Measurements from ENCODE around the gene GPR176. TPM values are rescaled to one million over a fixed set of nuclear protein-coding genes. Genes with fewer than 3 reads are reported as not detected.
"Not testable (repeated sequence)": the region's sequence is repeated elsewhere in the genome, so short reads cannot be mapped to it uniquely, and the experiment has no call there.

Gene GPR176
- total RNA-seq, 2 experiments from 2014 or later: 0.09 to 0.14 TPM

GRCh38 chr15:39828374-39828931 is 91.6 kb downstream of the GPR176 start:
- ATAC-seq (ENCODE audit: low read depth) (no peak), DNase-seq (no peak)
- Mint-ChIP-seq H3K4me1 (no peaks in the 10 kb centered on the region), H3K9me3 (no peaks in the 10 kb centered on the region), H3K36me3 (no peaks in the 10 kb centered on the region), H3K27ac (no peak overlapping the region), H3K27me3 (peaks cover 29% of the 10 kb centered on the region), H3K4me3 (no peak overlapping the region)
- POLR2A ChIA-PET: no interaction called here

DNA sequence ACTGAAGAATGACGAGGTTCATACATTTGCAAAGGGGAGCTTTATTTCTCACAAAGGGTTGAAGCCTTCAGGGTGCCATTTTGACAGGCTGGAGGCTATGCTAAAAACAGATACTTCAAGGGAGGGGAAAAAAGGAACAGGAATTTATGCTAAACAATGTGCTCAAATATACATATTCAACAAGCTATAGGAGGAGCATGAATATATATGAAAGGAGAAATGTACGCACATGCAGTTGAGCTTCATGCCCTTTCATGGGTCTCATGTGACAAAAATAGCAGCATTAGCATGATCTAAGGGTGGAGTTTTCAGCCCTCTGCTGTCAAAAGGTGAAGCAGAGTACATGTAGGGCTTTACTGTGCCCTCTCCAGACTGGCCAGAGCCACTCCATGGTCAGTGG is 93.1 kb downstream of the GPR176 start:
- DNase-seq: no peak
- Mint-ChIP-seq H3K27me3 (peaks cover 27% of the 10 kb centered on the region), H3K4me3 (no peak overlapping the region), H3K9me3 (no peaks in the 10 kb centered on the region), H3K27ac (no peak overlapping the region), H3K4me1 (no peaks in the 10 kb centered on the region), H3K36me3 (no peaks in the 10 kb centered on the region)
- no peak for ATAC-seq (ENCODE audit: low read depth)
- POLR2A ChIA-PET: no interaction called here

DNA sequence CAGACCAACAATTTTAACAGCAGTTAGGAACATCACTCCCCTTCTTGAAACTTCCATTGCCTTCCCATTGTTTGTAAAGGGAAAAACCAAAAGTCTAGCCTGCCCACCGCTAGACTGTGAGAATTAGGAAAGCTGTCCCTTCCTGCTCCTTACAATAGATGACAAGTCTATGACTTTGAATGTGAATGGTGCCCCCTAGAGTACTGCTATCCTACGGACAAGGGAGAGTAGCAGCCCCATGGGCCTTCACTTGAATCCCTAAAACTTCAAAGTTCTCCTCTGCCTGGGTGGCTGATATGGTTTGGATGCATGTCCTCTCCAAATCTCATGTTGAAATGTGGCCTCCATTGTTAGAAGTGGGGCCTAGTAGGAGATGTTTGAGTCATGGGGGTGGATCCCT is 96.4 kb downstream of the GPR176 start:
- no peaks in the 10 kb centered on the region for H3K36me3 Mint-ChIP-seq
- H3K27me3 Mint-ChIP-seq: peaks cover 19% of the 10 kb centered on the region

GRCh38 chr15:39820050-39820602 is 99.9 kb downstream of the GPR176 start:
- DNase-seq (no peak), ATAC-seq (ENCODE audit: low read depth) (no peak)
- Mint-ChIP-seq H3K27me3 (peaks cover 18% of the 10 kb centered on the region), H3K27ac (no peak overlapping the region), H3K4me3 (no peak overlapping the region), H3K4me1 (no peaks in the 10 kb centered on the region), H3K9me3 (no peaks in the 10 kb centered on the region), H3K36me3 (no peaks in the 10 kb centered on the region)
- POLR2A ChIA-PET: no interaction called here

More for the DNA sequence above, 96.4 kb downstream of the GPR176 start:
- no peak overlapping the region for H3K27ac Mint-ChIP-seq
- H3K4me1 Mint-ChIP-seq: no peaks in the 10 kb centered on the region
- POLR2A ChIA-PET: no interaction called here
- ATAC-seq (ENCODE audit: low read depth): no peak
- no peaks in the 10 kb centered on the region for H3K9me3 Mint-ChIP-seq
- H3K4me3 Mint-ChIP-seq: no peak overlapping the region
- no peak for DNase-seq

DNA sequence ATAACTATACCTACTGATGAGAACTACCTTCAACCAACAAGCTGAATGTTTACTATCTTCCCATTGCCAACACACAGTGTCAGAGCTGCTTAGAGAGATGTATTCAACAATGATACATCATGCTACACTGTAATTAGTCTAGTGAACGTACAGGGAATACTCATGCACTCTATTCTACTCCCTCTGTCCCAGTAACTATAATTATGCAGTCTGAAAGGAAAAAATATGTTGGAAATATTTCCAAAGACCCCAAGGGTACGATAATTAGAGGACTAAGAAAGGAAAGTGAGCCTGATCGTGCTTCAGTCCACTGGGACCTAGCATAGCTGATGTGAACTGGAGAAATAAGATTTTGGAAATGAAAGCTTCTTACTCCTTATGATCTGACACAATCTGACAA is 100.5 kb downstream of the GPR176 start:
- H3K27me3 Mint-ChIP-seq: peaks cover 18% of the 10 kb centered on the region
- no peaks in the 10 kb centered on the region for H3K9me3 Mint-ChIP-seq
- no peak for DNase-seq
- H3K36me3 Mint-ChIP-seq: no peaks in the 10 kb centered on the region
- H3K27ac Mint-ChIP-seq: no peak overlapping the region
- H3K4me1 Mint-ChIP-seq: no peaks in the 10 kb centered on the region
- no peak for ATAC-seq (ENCODE audit: low read depth)
- POLR2A ChIA-PET: no interaction called here
- H3K4me3 Mint-ChIP-seq: no peak overlapping the region

DNA sequence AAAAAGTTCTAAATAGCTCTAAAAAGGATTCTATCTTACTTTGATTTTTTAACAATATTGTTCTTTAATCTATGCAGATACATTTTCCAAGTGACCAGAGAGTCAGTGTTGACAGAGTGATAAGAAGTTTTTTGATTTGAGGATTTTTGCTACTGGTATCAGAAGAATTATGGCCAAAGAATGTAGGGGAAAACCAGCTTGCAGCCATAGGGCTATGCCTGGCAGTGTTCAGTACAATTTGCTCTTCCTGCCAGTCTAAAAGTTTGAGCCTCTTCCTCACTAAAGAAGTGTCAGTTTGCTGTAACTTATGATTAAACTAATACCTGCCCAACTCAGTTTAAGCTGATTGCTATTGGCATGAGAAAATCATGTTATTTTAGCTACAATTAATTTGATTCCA is 102.2 kb downstream of the GPR176 start:
- ATAC-seq (ENCODE audit: low read depth): no peak
- Mint-ChIP-seq H3K36me3 (no peaks in the 10 kb centered on the region), H3K4me3 (no peak overlapping the region), H3K27ac (no peak overlapping the region), H3K9me3 (no peaks in the 10 kb centered on the region), H3K4me1 (no peaks in the 10 kb centered on the region), H3K27me3 (peaks cover 15% of the 10 kb centered on the region)
- no peak for DNase-seq
- POLR2A ChIA-PET: interaction anchor here (0.6 kb wide), 1 partner anchor 12 kb away, joined by 3 read pairs; no protein-coding TSS in a partner anchor

- no peak for ATAC-seq (ENCODE audit: low read depth)
- H3K36me3 Mint-ChIP-seq: no peaks in the 10 kb centered on the region
- POLR2A ChIA-PET: no interaction called here
- no peak overlapping the region for H3K27ac Mint-ChIP-seq
- no peak for DNase-seq
- no peaks in the 10 kb centered on the region for H3K9me3 Mint-ChIP-seq
- no peak overlapping the region for H3K4me3 Mint-ChIP-seq
- no peaks in the 10 kb centered on the region for H3K4me1 Mint-ChIP-seq
- peaks cover 21% of the 10 kb centered on the region for H3K27me3 Mint-ChIP-seq
These were observed 105.6 kb downstream of the GPR176 start for GRCh38 chr15:39814489-39814888.

GRCh38 chr15:39812651-39813050 is 107.4 kb downstream of the GPR176 start:
- not testable (repeated sequence) for H3K27ac Mint-ChIP-seq, H3K4me1 Mint-ChIP-seq

DNA sequence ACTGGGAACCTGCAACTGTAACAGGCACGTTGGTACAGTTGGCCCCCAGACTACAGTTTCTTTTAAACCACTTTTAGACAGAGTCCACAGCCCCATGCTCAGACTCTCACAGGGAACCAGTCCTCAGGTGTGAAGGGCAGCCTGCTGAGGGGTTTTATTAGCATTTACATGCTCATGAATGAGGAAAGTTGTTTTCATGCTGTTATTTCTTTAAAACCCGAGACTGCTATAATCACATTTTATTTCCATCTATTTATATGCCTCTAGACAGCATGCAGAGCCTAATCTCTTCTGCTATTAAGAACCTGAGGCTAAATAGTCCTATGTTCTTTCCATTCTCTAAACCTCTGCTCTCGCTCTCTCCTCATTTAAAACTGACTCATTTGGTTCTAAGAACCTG is 111.2 kb downstream of the GPR176 start:
- no peak overlapping the region for H3K4me3 Mint-ChIP-seq
- H3K27me3 Mint-ChIP-seq: peaks cover 28% of the 10 kb centered on the region
- no peak for ATAC-seq (ENCODE audit: low read depth)
- POLR2A ChIA-PET: no interaction called here
- H3K36me3 Mint-ChIP-seq: no peaks in the 10 kb centered on the region
- no peaks in the 10 kb centered on the region for H3K4me1 Mint-ChIP-seq
- DNase-seq: no peak
- no peak overlapping the region for H3K27ac Mint-ChIP-seq
- no peaks in the 10 kb centered on the region for H3K9me3 Mint-ChIP-seq

More at GRCh38 chr15:39812651-39813050, 107.4 kb downstream of the GPR176 start:
- H3K27me3 Mint-ChIP-seq: peaks cover 20% of the 10 kb centered on the region
- H3K4me3 Mint-ChIP-seq; ATAC-seq (ENCODE audit: low read depth); POLR2A ChIA-PET; H3K36me3 Mint-ChIP-seq; DNase-seq; H3K9me3 Mint-ChIP-seq: not testable (repeated sequence)

DNA sequence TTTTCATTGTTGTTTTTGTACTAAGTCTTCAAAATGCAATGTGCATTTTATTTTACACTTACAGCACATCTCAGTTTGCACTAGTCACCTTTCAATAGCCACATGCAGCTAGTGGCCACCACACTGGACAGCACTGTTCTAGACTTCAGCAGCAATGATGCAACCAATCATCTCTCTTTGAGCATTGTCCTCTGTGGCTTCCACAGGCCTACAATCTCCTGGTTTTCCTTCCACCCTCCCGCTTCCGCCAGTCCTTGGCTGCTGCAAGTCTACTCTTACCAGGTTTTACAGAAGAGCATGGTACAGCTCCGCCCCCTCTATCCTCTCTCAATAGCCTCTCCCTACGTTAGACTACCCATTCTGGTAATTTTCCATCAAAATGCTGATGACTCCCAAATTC is 112.3 kb downstream of the GPR176 start:
- POLR2A ChIA-PET: no interaction called here
- H3K27ac Mint-ChIP-seq: no peak overlapping the region
- DNase-seq (no peak), ATAC-seq (ENCODE audit: low read depth) (no peak)
- no peaks in the 10 kb centered on the region for H3K36me3 Mint-ChIP-seq
- peaks cover 30% of the 10 kb centered on the region for H3K27me3 Mint-ChIP-seq
- no peaks in the 10 kb centered on the region for H3K9me3 Mint-ChIP-seq
- no peak overlapping the region for H3K4me3 Mint-ChIP-seq
- H3K4me1 Mint-ChIP-seq: no peaks in the 10 kb centered on the region

- no peak for DNase-seq
- Mint-ChIP-seq H3K9me3 (no peaks in the 10 kb centered on the region), H3K27me3 (peaks cover 32% of the 10 kb centered on the region), H3K4me1 (no peaks in the 10 kb centered on the region), H3K4me3 (no peak overlapping the region), H3K36me3 (no peaks in the 10 kb centered on the region), H3K27ac (no peak overlapping the region)
- no peak for ATAC-seq (ENCODE audit: low read depth)
- POLR2A ChIA-PET: no interaction called here
These were observed 116.0 kb downstream of the GPR176 start for GRCh38 chr15:39804026-39804425.

GRCh38 chr15:39803016-39803415 is 117.0 kb downstream of the GPR176 start:
- Mint-ChIP-seq H3K4me1 (no peaks in the 10 kb centered on the region), H3K27ac (no peak overlapping the region), H3K4me3 (no peak overlapping the region), H3K9me3 (no peaks in the 10 kb centered on the region), H3K27me3 (peaks cover 30% of the 10 kb centered on the region), H3K36me3 (no peaks in the 10 kb centered on the region)
- DNase-seq (no peak), ATAC-seq (ENCODE audit: low read depth) (no peak)
- POLR2A ChIA-PET: no interaction called here

GRCh38 chr15:39801641-39802309 is 118.3 kb downstream of the GPR176 start:
- Mint-ChIP-seq H3K27ac (no peak overlapping the region), H3K9me3 (no peaks in the 10 kb centered on the region), H3K4me3 (no peak overlapping the region), H3K4me1 (no peaks in the 10 kb centered on the region), H3K36me3 (no peaks in the 10 kb centered on the region), H3K27me3 (peaks cover 31% of the 10 kb centered on the region)
- POLR2A ChIA-PET: no interaction called here
- ATAC-seq (ENCODE audit: low read depth) (no peak), DNase-seq (no peak)

DNA sequence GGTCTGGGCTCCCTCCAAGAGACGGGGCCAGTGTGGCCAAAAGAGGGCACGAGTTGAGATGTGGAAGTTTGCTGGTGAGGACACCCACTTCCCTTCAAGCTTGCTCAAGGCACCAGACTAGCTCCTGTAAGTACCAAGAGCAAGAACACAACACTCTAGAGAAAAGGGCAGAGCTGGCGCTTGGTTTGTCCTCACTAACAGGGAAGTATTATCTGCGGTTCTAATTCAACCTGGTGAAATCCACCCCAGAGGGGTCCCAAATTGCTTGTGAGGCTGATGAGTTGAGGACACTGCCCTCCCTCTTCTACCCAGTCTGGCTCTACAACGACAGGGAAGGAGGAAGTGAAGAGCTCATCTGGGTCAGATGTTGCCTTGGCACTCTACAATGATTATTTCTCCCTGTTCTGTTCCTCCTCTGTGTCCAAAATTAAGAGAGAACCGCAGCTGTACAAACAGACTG is 120.5 kb downstream of the GPR176 start:
- no peaks in the 10 kb centered on the region for H3K9me3 Mint-ChIP-seq
- POLR2A ChIA-PET: interaction anchor here (0.6 to 1.0 kb wide), 2 partner anchors 17 to 240 kb away, joined by 3 to 4 read pairs; partner anchors contain the start of gene FSIP1
- H3K27ac Mint-ChIP-seq: no peak overlapping the region
- H3K27me3 Mint-ChIP-seq: peaks cover 35% of the 10 kb centered on the region
- no peaks in the 10 kb centered on the region for H3K4me1 Mint-ChIP-seq
- no peak for DNase-seq
- no peak overlapping the region for H3K4me3 Mint-ChIP-seq
- H3K36me3 Mint-ChIP-seq: no peaks in the 10 kb centered on the region
- no peak for ATAC-seq (ENCODE audit: low read depth)

Data from activated naive CD8-positive, alpha-beta T cell treated with anti-CD3 and anti-CD28 coated beads, Interleukin-2, amount 10 ng/mL, durations not matched to agents 7 days and 5 days (primary cell).